Caco-2 (cell line): ENCODE data around the gene EID2B. TPM values are rescaled to one million over a fixed set of nuclear protein-coding genes. Genes with fewer than 3 reads are reported as not detected.

Source experiments
- BruUV-seq: library from RNA; stranded (reverse); fragments of 400-500 nt; replicated peaks from 2 replicates; lab custom pipeline; 2021; lab: Mats Ljungman, UMichigan
- CTCF ChIA-PET: fragments of 300-600 bp; sonication (Branson Sonifier 250); formaldehyde crosslinking; loops from one replicate; lab custom pipeline; 2022; ENCODE audit warnings: antibody characterized with exemption; lab: Charles Lee
- POLR2A ChIA-PET: fragments of 300-600 bp; sonication (Branson Sonifier 250); formaldehyde crosslinking; loops from one replicate; lab custom pipeline; 2022; ENCODE audit warnings: antibody characterized with exemption; lab: Charles Lee
- DNase-seq, 2 experiments: peaks; one replicate each; pipeline versions ENCODE4 v3.0.0 to v3.0.0-alpha.2; 2020 to 2022
- H3K27me3 ChIP-seq: replicated peaks from 2 replicates; pipeline ENCODE4 v1.6.0; 2011; ENCODE audit warnings: low read length; ENCODE audit not compliant: control insufficient read depth, insufficient read depth
- H3K36me3 ChIP-seq: 2 replicates; pipeline ENCODE4 v1.5.1; 2011; ENCODE audit warnings: low read length; ENCODE audit not compliant: control insufficient read depth, insufficient read depth
- H3K4me1 ChIP-seq: fragments of 250-450 bp; sonication (Bioruptor Pico); 2 replicates; pipeline ENCODE4 v1.5.1; 2020; ENCODE audit warnings: mild to moderate bottlenecking
- H3K4me3 ChIP-seq: 2 replicates; pipeline ENCODE4 v1.5.1; 2011; ENCODE audit warnings: low read depth, mild to moderate bottlenecking, control low read depth, low read length
- H3K9me3 ChIP-seq: fragments of 250-450 bp; sonication (Bioruptor Pico); 2 replicates; pipeline ENCODE4 v1.5.1; 2020; ENCODE audit warnings: mild to moderate bottlenecking, moderate library complexity
- H3K27ac Mint-ChIP-seq: one replicate; pipeline ENCODE4 v1.8.0; 2022; ENCODE audit warnings: mixed read lengths; ENCODE audit not compliant: unreplicated experiment
- H3K27me3 Mint-ChIP-seq: one replicate; pipeline ENCODE4 v1.8.0; 2022; ENCODE audit warnings: mixed read lengths; ENCODE audit not compliant: insufficient read depth, unreplicated experiment
- H3K36me3 Mint-ChIP-seq: one replicate; pipeline ENCODE4 v1.8.0; 2022; ENCODE audit warnings: mild to moderate bottlenecking, mixed read lengths; ENCODE audit not compliant: insufficient read depth, unreplicated experiment
- H3K4me1 Mint-ChIP-seq: one replicate; pipeline ENCODE4 v1.8.0; 2022; ENCODE audit warnings: low read depth, mixed read lengths; ENCODE audit not compliant: unreplicated experiment
- H3K4me3 Mint-ChIP-seq: one replicate; pipeline ENCODE4 v1.8.0; 2022; ENCODE audit warnings: mild to moderate bottlenecking, moderate library complexity, mixed read lengths; ENCODE audit not compliant: unreplicated experiment
- H3K9me3 Mint-ChIP-seq: one replicate; pipeline ENCODE4 v1.8.0; 2022; ENCODE audit warnings: mixed read lengths; ENCODE audit not compliant: unreplicated experiment
- CTCF ChIP-seq, 2 experiments: fragments of 200-600 bp in 1 of 2; IDR thresholded peaks; 1 replicate in 1 of 2; 2 replicates in 1 of 2; pipeline versions ENCODE4 v1.5.1 to v1.8.0; 2011 to 2022; ENCODE audit warnings: antibody characterized with exemption in 1 of 2, control low read depth in 1 of 2, inconsistent platforms in 1 of 2, low read depth in 1 of 2, low read length in 1 of 2, mild to moderate bottlenecking in 1 of 2, moderate library complexity in 1 of 2; ENCODE audit not compliant: insufficient read depth in 1 of 2, severe bottlenecking in 1 of 2, unreplicated experiment in 1 of 2
- intact Hi-C: fragments of 100-400 bp; cut with micrococcal nuclease; formaldehyde crosslinking; loops from one replicate; pipeline ENCODE4 v1.10.0; 2022; ENCODE audit not compliant: unreplicated experiment
- total RNA-seq: library from RNA; stranded (reverse); gene quantifications from 2 replicates; pipeline ENCODE4 v1.2.3, GENCODE V29; 2022

EID2B gene
- total RNA-seq, 1 experiment from 2014 or later, result 2.1 TPM

GRCh38 chr19:39514840-39515550 is 17.7 kb downstream of the EID2B start, which contains the start of gene SELENOV:
Gene SELENOV, plus strand, starts transcription at chr19:39515139. Its CDS starts 74 bp downstream, at chr19:39515213.
- CTCF ChIA-PET, result no interaction called here
- Histone ChIP-seq H3K4me3 (peak within 1 kb of the TSS; percentile 47), H3K27me3 (no peaks in the 10 kb centered on the region), H3K4me1 (no peaks in the 10 kb centered on the region), H3K9me3 (no peaks in the 10 kb centered on the region), H3K36me3 (no peaks in the 10 kb centered on the region)
- Mint-ChIP-seq H3K9me3 (no peaks in the 10 kb centered on the region), H3K36me3 (no peaks in the 10 kb centered on the region), H3K27me3 (peaks cover 5% of the 10 kb centered on the region), H3K4me3 (peak within 1 kb of the TSS; percentile 61), H3K4me1 (no peaks in the 10 kb centered on the region), H3K27ac (peak within 1 kb of the TSS; percentile 40)
- POLR2A ChIA-PET, result interaction anchor here (1.0 kb wide), 1 partner anchor 124 kb away, joined by 4 read pairs; the partner anchor contains the start of genes MED29 and PAF1
- DNase-seq, result peak; percentile 59 to 62
- TF ChIP-seq CTCF (IDR thresholded peaks at IDR 0.05; ENCODE audit: insufficient read depth in 1 of 2, low read depth in 1 of 2, low read length in 1 of 2, severe bottlenecking in 1 of 2, unreplicated experiment in 1 of 2), result peak in 1 of 2 experiments; percentile 53
- no TSS peak for BruUV-seq
- intact Hi-C loops, result no loop called here

GRCh38 chr19:39512988-39513387 is 19.7 kb downstream of the EID2B start:
- no peaks in the 10 kb centered on the region for H3K9me3 ChIP-seq
- intact Hi-C loops, result no loop called here
- ChIA-PET POLR2A (no interaction called here), CTCF (interaction anchor here (0.7 kb wide), 1 partner anchor 146 kb away, joined by 5 read pairs; no protein-coding TSS in a partner anchor)
- BruUV-seq, result no TSS peak
- H3K27me3 ChIP-seq, result no peaks in the 10 kb centered on the region
- peaks cover 5% of the 10 kb centered on the region for H3K27me3 Mint-ChIP-seq
- no peak overlapping the region for H3K27ac Mint-ChIP-seq
- H3K36me3 ChIP-seq, result no peaks in the 10 kb centered on the region
- no peaks in the 10 kb centered on the region for H3K4me1 Mint-ChIP-seq
- no peak for DNase-seq
- TF ChIP-seq CTCF (IDR thresholded peaks at IDR 0.05; ENCODE audit: insufficient read depth in 1 of 2, low read depth in 1 of 2, low read length in 1 of 2, severe bottlenecking in 1 of 2, unreplicated experiment in 1 of 2), result no peak
- no peak overlapping the region for H3K4me3 ChIP-seq
- H3K4me3 Mint-ChIP-seq, result no peak overlapping the region
- no peaks in the 10 kb centered on the region for H3K36me3 Mint-ChIP-seq
- H3K4me1 ChIP-seq, result no peaks in the 10 kb centered on the region
- no peaks in the 10 kb centered on the region for H3K9me3 Mint-ChIP-seq

- intact Hi-C loops, result no loop called here
- Mint-ChIP-seq H3K9me3 (no peaks in the 10 kb centered on the region), H3K4me3 (no peak overlapping the region), H3K4me1 (no peaks in the 10 kb centered on the region), H3K36me3 (peaks cover 5% of the 10 kb centered on the region), H3K27ac (no peak overlapping the region), H3K27me3 (peaks cover 9% of the 10 kb centered on the region)
- ChIA-PET CTCF (interaction anchor here (1.8 kb wide), 1 partner anchor 11 kb away, joined by 11 read pairs; no protein-coding TSS in a partner anchor), POLR2A (no interaction called here)
- H3K4me3 ChIP-seq, result no peak overlapping the region
- no peaks in the 10 kb centered on the region for H3K9me3 ChIP-seq
- DNase-seq, result no peak
- H3K4me1 ChIP-seq, result no peaks in the 10 kb centered on the region
- no peaks in the 10 kb centered on the region for H3K27me3 ChIP-seq
- BruUV-seq, result no TSS peak
- no peak for TF ChIP-seq CTCF (IDR thresholded peaks at IDR 0.05; ENCODE audit: insufficient read depth in 1 of 2, low read depth in 1 of 2, low read length in 1 of 2, severe bottlenecking in 1 of 2, unreplicated experiment in 1 of 2)
- no peaks in the 10 kb centered on the region for H3K36me3 ChIP-seq
Observed at GRCh38 chr19:39509233-39509632, 23.4 kb downstream of the EID2B start.
